Measurements from ENCODE around the gene ALOX15B.
"Not testable (repeated sequence)": the region's sequence is repeated elsewhere in the genome, so short reads cannot be mapped to it uniquely, and the experiment has no call there.

ALOX15B gene

GRCh38 chr17:8013731-8014557 lies 24.9 kb upstream of the ALOX15B start:
- no peak for DNase-seq (ENCODE audit: low read depth in 3 of 3)

- no peak for DNase-seq (ENCODE audit: low read depth in 3 of 3)
Observed at GRCh38 chr17:8014558-8014850, 24.4 kb upstream of the ALOX15B start.

- DNase-seq (ENCODE audit: low read depth in 3 of 3), result no peak
Observed at GRCh38 chr17:8015236-8015956, 23.5 kb upstream of the ALOX15B start.

GRCh38 chr17:8015957-8016631 lies 22.8 kb upstream of the ALOX15B start:
- peak in 1 of 3 experiments; percentile 32 for DNase-seq (ENCODE audit: low read depth in 3 of 3)

- peak in 2 of 3 experiments; percentile 21 to 60 for DNase-seq (ENCODE audit: low read depth in 3 of 3)
Observed at GRCh38 chr17:8016632-8017424, 22.0 kb upstream of the ALOX15B start.

- DNase-seq (ENCODE audit: low read depth in 3 of 3), result no peak
Observed at GRCh38 chr17:8018436-8018835, 20.4 kb upstream of the ALOX15B start.

GRCh38 chr17:8019166-8019565 lies 19.7 kb upstream of the ALOX15B start:
- DNase-seq (ENCODE audit: low read depth in 3 of 3), result no peak

GRCh38 chr17:8019665-8020650 lies 18.9 kb upstream of the ALOX15B start:
- DNase-seq (ENCODE audit: low read depth in 3 of 3), result no peak

- DNase-seq (ENCODE audit: low read depth in 3 of 3), result no peak
Observed at GRCh38 chr17:8020776-8021564, 17.9 kb upstream of the ALOX15B start.

- no peak for DNase-seq (ENCODE audit: low read depth in 3 of 3)
Observed at GRCh38 chr17:8021565-8022359, 17.1 kb upstream of the ALOX15B start.

- no peak for DNase-seq (ENCODE audit: low read depth in 3 of 3)
Observed at GRCh38 chr17:8022360-8023003, 16.4 kb upstream of the ALOX15B start.

GRCh38 chr17:8024161-8024560 lies 14.7 kb upstream of the ALOX15B start:
- DNase-seq (ENCODE audit: low read depth in 3 of 3), result not testable (repeated sequence)

- DNase-seq (ENCODE audit: low read depth in 3 of 3), result no peak
Observed at GRCh38 chr17:8025176-8025911, 13.5 kb upstream of the ALOX15B start.

GRCh38 chr17:8029121-8029520 lies 9.7 kb upstream of the ALOX15B start:
- no peak for DNase-seq (ENCODE audit: low read depth in 3 of 3)

GRCh38 chr17:8031261-8031661 lies 7.6 kb upstream of the ALOX15B start:
- DNase-seq (ENCODE audit: low read depth in 3 of 3), result no peak

GRCh38 chr17:8031950-8032349 lies 6.9 kb upstream of the ALOX15B start:
- DNase-seq (ENCODE audit: low read depth in 3 of 3), result no peak

GRCh38 chr17:8032442-8032841 lies 6.4 kb upstream of the ALOX15B start:
- no peak for DNase-seq (ENCODE audit: low read depth in 3 of 3)

Measured in stimulated activated CD4-positive, alpha-beta T cell treated with anti-CD3 and anti-CD28 coated beads, TNF-alpha, amount 100 ng/mL, for 24 hours (primary cell).